ENCODE measurements around the gene SPOUT1.
"Not testable (repeated sequence)": the region's sequence is repeated elsewhere in the genome, so short reads cannot be mapped to it uniquely, and the experiment has no call there.

The SPOUT1 gene

GRCh38 chr9:128829477-128830251, at the start of gene SPOUT1:
Gene SPOUT1, minus strand, starts transcription at chr9:128829794. Its CDS starts 14 bp downstream, at chr9:128829780.
- FAIRE-seq, result no peak

GRCh38 chr9:128877852-128878251, 48.3 kb upstream of the SPOUT1 start:
- no peak for FAIRE-seq
- TF ChIP-seq CTCF (IDR thresholded peaks at IDR 0.05; ENCODE audit: insufficient read depth, missing control alignments), result no peak
- no peak for DNase-seq (ENCODE audit: insufficient read length, low spot score)

More at GRCh38 chr9:128829477-128830251, at the start of gene SPOUT1:
- TF ChIP-seq CTCF (IDR thresholded peaks at IDR 0.05; ENCODE audit: insufficient read depth, missing control alignments), result no peak
- peak; percentile 96 for DNase-seq (ENCODE audit: insufficient read length, low spot score)

- not testable (repeated sequence) for FAIRE-seq
These were observed 41.3 kb upstream of the SPOUT1 start for GRCh38 chr9:128870941-128871265.

GRCh38 chr9:128870128-128870940, 40.7 kb upstream of the SPOUT1 start:
- DNase-seq (ENCODE audit: insufficient read length, low spot score), result no peak
- no peak for FAIRE-seq
- TF ChIP-seq CTCF (IDR thresholded peaks at IDR 0.05; ENCODE audit: insufficient read depth, missing control alignments), result no peak

More at GRCh38 chr9:128870941-128871265, 41.3 kb upstream of the SPOUT1 start:
- DNase-seq (ENCODE audit: insufficient read length, low spot score), result not testable (repeated sequence)

GRCh38 chr9:128863647-128864046, 34.1 kb upstream of the SPOUT1 start:
- FAIRE-seq, result no peak
- DNase-seq (ENCODE audit: insufficient read length, low spot score), result no peak
- peak; percentile 74 for TF ChIP-seq CTCF (IDR thresholded peaks at IDR 0.05; ENCODE audit: insufficient read depth, missing control alignments)

GRCh38 chr9:128862401-128862851, 32.8 kb upstream of the SPOUT1 start:
- FAIRE-seq (no peak), DNase-seq (ENCODE audit: insufficient read length, low spot score) (no peak)
- TF ChIP-seq CTCF (IDR thresholded peaks at IDR 0.05; ENCODE audit: insufficient read depth, missing control alignments), result no peak

GRCh38 chr9:128861501-128861900, 31.9 kb upstream of the SPOUT1 start:
- DNase-seq (ENCODE audit: insufficient read length, low spot score), result no peak
- no peak for TF ChIP-seq CTCF (IDR thresholded peaks at IDR 0.05; ENCODE audit: insufficient read depth, missing control alignments)
- FAIRE-seq, result no peak
